ENCODE measurements around the gene CD58. TPM values are rescaled to one million over a fixed set of nuclear protein-coding genes. Genes with fewer than 3 reads are reported as not detected.
A peak's percentile ranks its signal among the peaks of the same experiment; 100 is the strongest.

The CD58 gene
- total and polyA plus RNA-seq, 4 experiments from 2014 or later: 25.2 to 61.3 (median 44.5) TPM

DNA sequence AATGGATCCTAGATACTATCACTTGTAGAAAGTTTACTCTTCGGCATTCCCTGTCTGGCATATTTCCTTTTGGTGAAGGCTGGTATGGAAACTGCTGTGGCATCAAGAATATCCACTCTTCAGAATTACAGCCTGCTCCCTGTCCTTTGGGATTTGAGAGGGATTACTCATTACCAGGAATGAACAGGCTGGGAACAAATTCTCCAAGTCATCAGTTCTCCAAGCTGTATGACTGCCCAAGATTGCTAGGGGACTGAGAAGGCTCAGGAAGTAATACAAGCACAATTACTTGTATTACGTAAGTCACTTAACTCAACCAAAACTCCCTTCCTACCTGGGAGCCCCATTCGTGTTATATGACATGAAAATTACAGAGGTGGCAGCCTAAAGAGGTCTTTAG is 49.6 kb downstream of the CD58 start:
- Mint-ChIP-seq H3K36me3 (peaks cover 7 to 20% of the 10 kb centered on the region in 2 donors), H3K4me1 (peaks cover 13 to 25% (median 16%) of the 10 kb centered on the region in 4 donors), H3K27me3 (no peaks in the 10 kb centered on the region), H3K4me3 (no peak overlapping the region), H3K27ac (peak overlapping the region in 2 of 7 donors; percentile 39 to 63), H3K9me3 (no peaks in the 10 kb centered on the region)
- H3K27ac ChIP-seq (ENCODE audit: low read depth, low read length): no peak overlapping the region
- intact Hi-C loops (cut with micrococcal nuclease): no loop called here
- no peak overlapping the region for H3K4me3 ChIP-seq (ENCODE audit: low read length in 2 of 2)
- no peaks in the 10 kb centered on the region for H3K9me3 ChIP-seq (ENCODE audit: control insufficient read depth in 1 of 2, low read length in 2 of 2)
- POLR2A ChIA-PET (ENCODE audit: partially characterized antibody): no interaction called here
- peaks cover 14% of the 10 kb centered on the region for H3K4me1 ChIP-seq (ENCODE audit: insufficient read depth, low read length)
- H3K36me3 ChIP-seq (ENCODE audit: insufficient read depth, low read length): peaks cover 6% of the 10 kb centered on the region
- H3K27me3 ChIP-seq (ENCODE audit: insufficient read depth, low read length): no peaks in the 10 kb centered on the region
- CTCF ChIA-PET (ENCODE audit: partially characterized antibody): interaction anchor here (1.3 to 1.5 kb wide), 3 partner anchors 35 to 74 kb away, joined by 3 to 5 read pairs (median 3); no protein-coding TSS in a partner anchor
- no peak for DNase-seq

DNA sequence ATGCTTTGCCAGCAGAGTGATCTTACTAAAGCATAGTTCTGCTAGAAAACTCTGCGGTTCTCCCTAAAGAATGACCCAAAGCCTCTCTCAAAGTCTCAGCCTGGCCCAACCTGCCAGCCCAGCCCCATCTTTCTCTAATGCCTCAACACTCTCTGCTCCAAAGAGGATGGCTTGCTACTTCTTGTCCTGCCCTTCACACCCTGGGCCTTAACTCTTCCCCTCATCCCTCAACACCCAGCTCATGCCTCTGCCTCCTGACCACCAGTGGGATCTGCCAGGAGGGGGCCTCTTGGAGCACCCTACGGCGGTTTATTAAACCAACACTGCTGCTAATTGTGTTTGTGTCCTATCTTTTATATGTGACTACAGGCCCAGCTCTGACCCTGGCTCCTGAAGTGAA is 52.4 kb downstream of the CD58 start:
- CTCF ChIA-PET (ENCODE audit: partially characterized antibody): interaction anchor here (0.6 to 0.8 kb wide), 2 partner anchors 19 to 166 kb away, joined by 3 read pairs; no protein-coding TSS in a partner anchor
- H3K27me3 ChIP-seq (ENCODE audit: insufficient read depth, low read length): no peaks in the 10 kb centered on the region
- no peak for DNase-seq
- Mint-ChIP-seq H3K4me3 (peak overlapping the region in 1 of 8 donors; percentile 17), H3K36me3 (peaks cover 4 to 20% of the 10 kb centered on the region in 2 donors), H3K4me1 (peaks cover 33 to 51% (median 37%) of the 10 kb centered on the region in 4 donors), H3K27me3 (no peaks in the 10 kb centered on the region), H3K27ac (peak overlapping the region; percentile 46 to 95 (median 91)), H3K9me3 (no peaks in the 10 kb centered on the region)
- POLR2A ChIA-PET (ENCODE audit: partially characterized antibody): no interaction called here
- no peak overlapping the region for H3K4me3 ChIP-seq (ENCODE audit: low read length in 2 of 2)
- peaks cover 42% of the 10 kb centered on the region for H3K4me1 ChIP-seq (ENCODE audit: insufficient read depth, low read length)
- peaks cover 6% of the 10 kb centered on the region for H3K36me3 ChIP-seq (ENCODE audit: insufficient read depth, low read length)
- no peak overlapping the region for H3K27ac ChIP-seq (ENCODE audit: low read depth, low read length)
- intact Hi-C loops (cut with micrococcal nuclease): no loop called here
- H3K9me3 ChIP-seq (ENCODE audit: control insufficient read depth in 1 of 2, low read length in 2 of 2): no peaks in the 10 kb centered on the region

DNA sequence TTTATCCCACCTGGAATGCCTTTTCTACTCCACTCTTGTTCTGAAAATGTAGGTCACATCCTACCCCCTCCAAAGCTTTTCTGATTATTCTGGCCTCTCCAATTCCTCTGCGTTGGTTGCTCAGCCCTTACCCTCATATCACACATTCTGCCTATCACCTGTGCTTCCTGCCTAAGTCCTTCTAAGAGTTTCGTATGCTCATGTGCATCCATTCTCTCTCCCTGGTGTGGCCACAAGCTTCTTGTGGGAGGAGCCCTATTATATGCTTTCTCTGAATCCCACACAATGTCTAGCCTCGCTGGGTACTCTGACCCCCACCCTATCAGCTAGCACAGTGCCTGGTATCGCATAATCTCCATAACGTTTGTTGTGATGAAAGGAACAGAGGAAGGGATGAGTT is 54.2 kb downstream of the CD58 start:
- peak overlapping the region; percentile 28 for H3K27ac ChIP-seq (ENCODE audit: low read depth, low read length)

DNA sequence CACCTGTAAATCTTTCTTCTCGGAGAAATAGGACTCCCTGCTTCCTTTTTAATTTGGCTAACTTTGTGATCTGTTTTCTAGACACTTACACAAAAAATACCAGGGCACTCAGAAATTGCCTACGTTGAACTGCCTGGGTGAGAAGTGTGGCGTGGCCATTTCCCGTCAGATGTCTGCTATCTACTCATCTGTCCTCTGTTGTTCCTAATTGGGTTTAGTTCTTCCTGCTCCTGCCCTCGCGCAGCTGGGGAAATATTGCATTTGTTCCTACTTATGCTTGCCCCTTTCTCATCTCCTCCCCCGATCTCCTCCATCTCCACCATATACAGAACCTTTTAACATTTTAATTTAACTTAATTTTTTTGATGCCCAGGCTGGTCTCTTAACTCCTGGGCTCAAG is 55.1 kb downstream of the CD58 start:
- no peaks in the 10 kb centered on the region for H3K36me3 ChIP-seq (ENCODE audit: insufficient read depth, low read length)
- POLR2A ChIA-PET (ENCODE audit: partially characterized antibody): interaction anchor here (0.5 to 6.0 kb wide), 13 partner anchors 13 to 544 kb away, joined by 3 to 117 read pairs (median 5); partner anchors contain the start of genes CD58 and TTF2
- H3K4me3 Mint-ChIP-seq: peak overlapping the region; percentile 65 to 88 (median 78)
- peak overlapping the region in 1 of 2 donors; percentile 6 for H3K4me3 ChIP-seq (ENCODE audit: low read length in 2 of 2)
- peaks cover 62% of the 10 kb centered on the region for H3K4me1 ChIP-seq (ENCODE audit: insufficient read depth, low read length)
- peak; percentile 26 to 65 (median 47) for DNase-seq
- no peaks in the 10 kb centered on the region for H3K27me3 ChIP-seq (ENCODE audit: insufficient read depth, low read length)
- H3K27ac Mint-ChIP-seq: peak overlapping the region; percentile 94 to 99 (median 96)
- CTCF ChIA-PET (ENCODE audit: partially characterized antibody): interaction anchor here (0.8 to 3.7 kb wide), 10 partner anchors 12 to 377 kb away, joined by 3 to 35 read pairs (median 7); no protein-coding TSS in a partner anchor
- H3K27ac ChIP-seq (ENCODE audit: low read depth, low read length): peak overlapping the region; percentile 74
- peaks cover 52 to 74% (median 59%) of the 10 kb centered on the region in 4 donors for H3K4me1 Mint-ChIP-seq
- H3K9me3 Mint-ChIP-seq: no peaks in the 10 kb centered on the region
- no peaks in the 10 kb centered on the region for H3K27me3 Mint-ChIP-seq
- H3K9me3 ChIP-seq (ENCODE audit: control insufficient read depth in 1 of 2, low read length in 2 of 2): no peaks in the 10 kb centered on the region
- peaks cover 3 to 13% of the 10 kb centered on the region in 2 donors for H3K36me3 Mint-ChIP-seq
- intact Hi-C loops (cut with micrococcal nuclease): loop anchor here (1.0 kb wide), 3 partner anchors 11 to 56 kb away; partner anchors contain the start of gene CD58

More for the DNA sequence above, 54.2 kb downstream of the CD58 start:
- no peak for DNase-seq
- H3K27me3 Mint-ChIP-seq: no peaks in the 10 kb centered on the region
- Histone ChIP-seq H3K4me3 (ENCODE audit: low read length in 2 of 2) (no peak overlapping the region), H3K27me3 (ENCODE audit: insufficient read depth, low read length) (no peaks in the 10 kb centered on the region), H3K36me3 (ENCODE audit: insufficient read depth, low read length) (peaks cover 6% of the 10 kb centered on the region), H3K9me3 (ENCODE audit: control insufficient read depth in 1 of 2, low read length in 2 of 2) (no peaks in the 10 kb centered on the region), H3K4me1 (ENCODE audit: insufficient read depth, low read length) (peaks cover 53% of the 10 kb centered on the region)
- no peaks in the 10 kb centered on the region for H3K9me3 Mint-ChIP-seq
- peaks cover 3 to 17% of the 10 kb centered on the region in 2 donors for H3K36me3 Mint-ChIP-seq
- peak overlapping the region; percentile 86 to 98 (median 94) for H3K27ac Mint-ChIP-seq
- H3K4me3 Mint-ChIP-seq: peak overlapping the region in 6 of 8 donors; percentile 7 to 45 (median 20)
- intact Hi-C loops (cut with micrococcal nuclease): no loop called here
- peaks cover 44 to 65% (median 50%) of the 10 kb centered on the region in 4 donors for H3K4me1 Mint-ChIP-seq
- ChIA-PET POLR2A (ENCODE audit: partially characterized antibody) (interaction anchor here (1.8 to 6.0 kb wide), 5 partner anchors 14 to 543 kb away, joined by 7 to 117 read pairs (median 15); partner anchors contain the start of genes CD58 and TTF2), CTCF (ENCODE audit: partially characterized antibody) (interaction anchor here (1.4 to 3.7 kb wide), 5 partner anchors 13 to 366 kb away, joined by 3 to 35 read pairs (median 12); no protein-coding TSS in a partner anchor)

DNA sequence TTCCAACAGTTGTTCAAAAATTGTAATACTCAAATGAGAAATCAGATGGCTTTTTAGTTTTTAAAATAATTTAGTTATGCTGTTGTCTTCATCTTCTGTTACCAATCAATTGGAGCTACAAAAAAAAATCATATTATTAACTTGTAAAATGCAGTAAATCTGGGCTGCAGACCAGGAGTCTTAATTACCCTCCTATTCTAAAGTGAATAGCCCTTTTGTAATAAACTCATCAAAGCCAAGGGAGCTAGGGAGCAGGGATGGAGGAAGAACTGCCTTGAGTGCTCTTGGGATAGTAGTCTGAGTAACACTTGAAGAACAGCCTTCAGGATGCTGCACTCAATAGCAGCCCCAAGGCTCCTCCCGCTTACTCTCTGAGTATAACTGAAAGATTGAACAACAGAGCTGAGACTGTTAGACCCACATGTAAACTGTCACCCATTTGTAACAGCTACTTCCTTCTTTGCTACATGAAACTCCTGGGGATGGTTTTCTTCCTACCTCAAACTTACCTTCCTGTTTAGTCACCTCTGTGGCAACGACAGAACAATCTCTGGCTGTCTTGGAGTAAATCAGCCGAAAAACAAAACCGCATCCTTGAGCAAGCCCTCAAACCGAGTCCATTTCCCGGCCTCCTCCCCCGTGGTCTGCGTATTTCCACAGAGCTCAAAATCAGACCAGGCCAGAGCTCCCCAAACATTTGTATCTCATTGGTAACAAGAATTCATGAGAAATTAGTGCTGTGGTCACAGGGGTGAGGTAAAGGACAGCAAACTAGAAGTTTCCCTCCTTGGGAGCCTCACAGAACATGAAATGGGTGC is 55.9 kb downstream of the CD58 start:
- H3K27me3 Mint-ChIP-seq: no peaks in the 10 kb centered on the region
- CTCF ChIA-PET (ENCODE audit: partially characterized antibody): interaction anchor here (0.8 to 3.7 kb wide), 13 partner anchors 11 to 1142 kb away, joined by 3 to 35 read pairs (median 5); no protein-coding TSS in a partner anchor

DNA sequence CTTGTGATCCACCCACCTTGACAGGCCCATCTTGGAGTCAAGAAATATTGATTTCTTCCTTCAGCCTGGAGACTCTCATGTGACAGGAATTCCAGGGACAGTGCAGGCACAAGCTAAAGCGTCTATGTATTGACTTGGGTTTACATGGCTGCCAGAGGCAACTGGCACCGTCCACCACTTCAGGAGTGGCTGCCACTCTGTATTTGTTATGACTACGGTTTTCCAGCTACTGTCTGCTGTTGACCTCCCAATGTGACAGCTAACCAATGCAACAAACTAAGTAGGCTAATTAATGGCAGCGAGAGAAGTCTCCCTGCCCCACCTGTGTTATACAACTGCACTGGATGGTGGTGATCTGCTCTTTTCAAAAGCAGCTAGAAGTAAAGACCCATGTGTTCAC is 56.9 kb downstream of the CD58 start:
- peak overlapping the region in 1 of 2 donors; percentile 13 for H3K4me3 ChIP-seq (ENCODE audit: low read length in 2 of 2)
- H3K4me1 Mint-ChIP-seq: peaks cover 59 to 87% (median 69%) of the 10 kb centered on the region in 4 donors
- intact Hi-C loops (cut with micrococcal nuclease): no loop called here
- no peaks in the 10 kb centered on the region for H3K9me3 Mint-ChIP-seq
- no peaks in the 10 kb centered on the region for H3K36me3 ChIP-seq (ENCODE audit: insufficient read depth, low read length)
- peak overlapping the region; percentile 74 for H3K27ac ChIP-seq (ENCODE audit: low read depth, low read length)
- ChIA-PET POLR2A (ENCODE audit: partially characterized antibody) (interaction anchor here (0.9 to 6.0 kb wide), 4 partner anchors 11 to 241 kb away, joined by 3 to 117 read pairs (median 9); partner anchors contain the start of gene CD2), CTCF (ENCODE audit: partially characterized antibody) (interaction anchor here (1.1 to 3.7 kb wide), 9 partner anchors 10 to 1143 kb away, joined by 3 to 35 read pairs (median 8); no protein-coding TSS in a partner anchor)
- peaks cover 3 to 6% of the 10 kb centered on the region in 2 donors for H3K36me3 Mint-ChIP-seq
- H3K27ac Mint-ChIP-seq: peak overlapping the region; percentile 76 to 98 (median 88)
- H3K4me3 Mint-ChIP-seq: peak overlapping the region in 3 of 8 donors; percentile 13 to 35 (median 22)
- DNase-seq: no peak
- no peaks in the 10 kb centered on the region for H3K27me3 Mint-ChIP-seq
- H3K27me3 ChIP-seq (ENCODE audit: insufficient read depth, low read length): no peaks in the 10 kb centered on the region
- H3K4me1 ChIP-seq (ENCODE audit: insufficient read depth, low read length): peaks cover 76% of the 10 kb centered on the region
- no peaks in the 10 kb centered on the region for H3K9me3 ChIP-seq (ENCODE audit: control insufficient read depth in 1 of 2, low read length in 2 of 2)

More for the DNA sequence above, 55.9 kb downstream of the CD58 start:
- Histone ChIP-seq H3K27ac (ENCODE audit: low read depth, low read length) (peak overlapping the region; percentile 74), H3K36me3 (ENCODE audit: insufficient read depth, low read length) (no peaks in the 10 kb centered on the region), H3K27me3 (ENCODE audit: insufficient read depth, low read length) (no peaks in the 10 kb centered on the region), H3K9me3 (ENCODE audit: control insufficient read depth in 1 of 2, low read length in 2 of 2) (no peaks in the 10 kb centered on the region), H3K4me1 (ENCODE audit: insufficient read depth, low read length) (peaks cover 67% of the 10 kb centered on the region), H3K4me3 (ENCODE audit: low read length in 2 of 2) (peak overlapping the region; percentile 6 to 21)
- peak; percentile 70 to 90 (median 75) for DNase-seq
- Mint-ChIP-seq H3K4me3 (peak overlapping the region; percentile 65 to 88 (median 78)), H3K4me1 (peaks cover 53 to 78% (median 62%) of the 10 kb centered on the region in 4 donors), H3K27ac (peak overlapping the region; percentile 94 to 99 (median 96)), H3K36me3 (peaks cover 3 to 10% of the 10 kb centered on the region in 2 donors), H3K9me3 (no peaks in the 10 kb centered on the region)
- POLR2A ChIA-PET (ENCODE audit: partially characterized antibody): interaction anchor here (0.6 to 6.0 kb wide), 16 partner anchors 12 to 545 kb away, joined by 3 to 117 read pairs (median 5); partner anchors contain the start of genes CD2, CD58 and TTF2
- intact Hi-C loops (cut with micrococcal nuclease): loop anchor here (1.0 kb wide), 3 partner anchors 11 to 56 kb away; partner anchors contain the start of gene CD58

All from CD4-positive, alpha-beta memory T cell (primary cell).